Activated CD8-positive, alpha-beta T cell treated with anti-CD3 and anti-CD28 coated beads, Interleukin-2, amount 10 ng/mL, durations not matched to agents 7 days and 5 days (primary cell): ENCODE results near the gene OR5AK2. TPM values are rescaled to one million over a fixed set of nuclear protein-coding genes. Genes with fewer than 3 reads are reported as not detected.
"Not testable (repeated sequence)": the region's sequence is repeated elsewhere in the genome, so short reads cannot be mapped to it uniquely, and the experiment has no call there.

ENCODE experiments used
- ATAC-seq: fragments of 150-1000 bp; cut with Tn5 transposase; one replicate; pipeline ENCODE4 v1.10.0; 2021; ENCODE audit warnings: moderate library complexity
- CTCF ChIA-PET: fragments of 350-600 bp; sonication (Branson Sonifier 250); formaldehyde crosslinking; loops from one replicate; lab custom pipeline; 2021; ENCODE audit warnings: antibody characterized with exemption; lab: Charles Lee
- POLR2A ChIA-PET: fragments of 350-600 bp; sonication (Branson Sonifier 250); formaldehyde crosslinking; loops from one replicate; lab custom pipeline; 2021; ENCODE audit warnings: antibody characterized with exemption; lab: Charles Lee
- DNase-seq: peaks from one replicate; pipeline ENCODE4 v3.0.0-alpha.2; 2020
- H3K27ac Mint-ChIP-seq: one replicate; pipeline ENCODE4 v1.8.0; 2021; ENCODE audit warnings: mild to moderate bottlenecking, mixed read lengths
- H3K27me3 Mint-ChIP-seq: one replicate; pipeline ENCODE4 v1.8.0; 2021; ENCODE audit warnings: low read depth, mixed read lengths
- H3K36me3 Mint-ChIP-seq: one replicate; pipeline ENCODE4 v1.8.0; 2021; ENCODE audit warnings: low read depth, mixed read lengths
- H3K4me1 Mint-ChIP-seq: one replicate; pipeline ENCODE4 v1.8.0; 2021; ENCODE audit warnings: low read depth, mixed read lengths
- H3K4me3 Mint-ChIP-seq: one replicate; pipeline ENCODE4 v1.8.0; 2021; ENCODE audit warnings: mild to moderate bottlenecking, mixed read lengths
- H3K9me3 Mint-ChIP-seq: one replicate; pipeline ENCODE4 v1.8.0; 2022; ENCODE audit warnings: mixed read lengths; ENCODE audit not compliant: insufficient read depth
- total RNA-seq, 2 experiments: library from RNA; stranded (reverse); gene quantifications; one replicate each; pipeline ENCODE4 v1.2.3, GENCODE V29; 2021

Gene OR5AK2
- total RNA-seq: not detected

DNA sequence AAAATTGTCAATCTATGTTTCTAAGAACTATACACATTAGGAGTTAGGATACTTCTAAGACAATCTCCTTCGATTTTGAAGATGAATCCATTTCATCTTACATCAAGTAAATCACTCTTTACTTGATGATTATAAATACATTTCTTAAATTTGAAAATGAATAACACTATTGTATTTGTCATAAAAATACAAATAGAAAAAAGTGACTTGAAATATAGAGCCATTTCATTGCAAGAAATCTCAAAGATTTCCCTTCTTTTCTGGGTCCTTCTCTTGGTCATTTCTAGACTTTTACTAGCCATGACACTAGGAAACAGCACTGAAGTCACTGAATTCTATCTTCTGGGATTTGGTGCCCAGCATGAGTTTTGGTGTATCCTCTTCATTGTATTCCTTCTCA, at the start of gene OR5AK2:
Gene OR5AK2 (plus strand): TSS at position 301 of the 400 bp plus-strand sequence. CDS start 0 bp downstream, at position 301.
- ATAC-seq (no peak), DNase-seq (no peak)
- H3K27me3 Mint-ChIP-seq: no peaks in the 10 kb centered on the region
- no peak within 1 kb of the TSS for H3K27ac Mint-ChIP-seq
- POLR2A ChIA-PET: no interaction called here
- no peaks in the 10 kb centered on the region for H3K4me1 Mint-ChIP-seq
- no peaks in the 10 kb centered on the region for H3K9me3 Mint-ChIP-seq
- no peak within 1 kb of the TSS for H3K4me3 Mint-ChIP-seq
- H3K36me3 Mint-ChIP-seq: no peaks in the 10 kb centered on the region
- CTCF ChIA-PET: no interaction called here

DNA sequence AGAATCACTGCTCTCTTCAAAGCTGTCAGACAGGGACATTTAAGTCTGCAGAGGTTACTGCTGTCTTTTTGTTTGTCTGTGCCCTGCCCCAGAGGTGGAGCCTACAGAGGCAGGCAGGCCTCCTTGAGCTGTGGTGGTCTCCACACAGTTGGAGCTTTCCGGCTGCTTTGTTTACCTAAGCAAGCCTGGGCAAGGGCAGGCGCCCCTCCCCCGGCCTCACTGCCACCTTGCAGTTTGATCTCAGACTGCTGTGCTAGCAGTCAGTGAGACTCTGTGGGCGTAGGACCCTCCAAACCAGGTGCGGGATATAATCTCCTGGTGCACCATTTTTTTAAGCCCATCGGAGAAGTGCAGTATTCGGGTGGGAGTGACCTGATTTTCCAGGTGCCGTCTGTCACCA, 43.2 kb upstream of the OR5AK2 start:
- H3K36me3 Mint-ChIP-seq, H3K27ac Mint-ChIP-seq, DNase-seq, CTCF ChIA-PET, H3K4me3 Mint-ChIP-seq, H3K4me1 Mint-ChIP-seq, POLR2A ChIA-PET, H3K27me3 Mint-ChIP-seq, H3K9me3 Mint-ChIP-seq, ATAC-seq: not testable (repeated sequence)

DNA sequence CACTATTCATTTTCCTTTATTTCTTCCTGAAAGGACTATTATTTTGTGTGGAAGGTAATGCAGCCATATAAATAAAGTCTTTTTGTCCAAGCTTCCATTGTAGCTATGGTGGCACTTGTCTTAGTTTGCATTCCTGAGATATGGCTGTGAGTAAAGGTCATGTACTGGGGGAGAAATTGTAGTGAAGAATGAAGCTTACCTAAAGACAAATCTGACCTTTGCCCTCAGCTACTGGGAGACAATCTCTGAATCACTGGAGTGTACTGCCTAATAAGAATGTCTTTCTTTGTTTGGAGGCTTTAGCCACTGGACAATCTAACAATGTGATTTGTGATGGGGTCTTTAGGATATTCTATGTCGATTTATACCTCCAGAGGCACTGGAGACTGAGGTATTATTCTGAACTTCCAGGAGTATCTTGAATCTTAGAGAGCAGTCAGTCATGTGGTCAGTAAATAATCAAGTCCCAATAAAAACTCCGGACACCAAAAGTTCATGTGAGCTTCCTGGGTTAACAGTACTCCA, 39.7 kb upstream of the OR5AK2 start:
- no peak for ATAC-seq
- no peak overlapping the region for H3K27ac Mint-ChIP-seq
- H3K9me3 Mint-ChIP-seq: no peaks in the 10 kb centered on the region
- ChIA-PET CTCF (interaction anchor here (1.9 kb wide), 1 partner anchor 300 kb away, joined by 5 read pairs; no protein-coding TSS in a partner anchor), POLR2A (no interaction called here)
- no peaks in the 10 kb centered on the region for H3K4me1 Mint-ChIP-seq
- DNase-seq: no peak
- H3K36me3 Mint-ChIP-seq: no peaks in the 10 kb centered on the region
- no peak overlapping the region for H3K4me3 Mint-ChIP-seq
- H3K27me3 Mint-ChIP-seq: no peaks in the 10 kb centered on the region

- DNase-seq (no peak), ATAC-seq (no peak)
- ChIA-PET CTCF (no interaction called here), POLR2A (no interaction called here)
- no peaks in the 10 kb centered on the region for H3K27me3 Mint-ChIP-seq
- H3K4me3 Mint-ChIP-seq: no peak overlapping the region
- H3K27ac Mint-ChIP-seq: no peak overlapping the region
- H3K4me1 Mint-ChIP-seq: no peaks in the 10 kb centered on the region
- no peaks in the 10 kb centered on the region for H3K9me3 Mint-ChIP-seq
- no peaks in the 10 kb centered on the region for H3K36me3 Mint-ChIP-seq
These were observed 38.2 kb upstream of the OR5AK2 start for GRCh38 chr11:56950510-56950909.

- ATAC-seq, H3K4me1 Mint-ChIP-seq, POLR2A ChIA-PET, CTCF ChIA-PET, H3K9me3 Mint-ChIP-seq, H3K36me3 Mint-ChIP-seq, H3K27ac Mint-ChIP-seq, H3K27me3 Mint-ChIP-seq, H3K4me3 Mint-ChIP-seq, DNase-seq: not testable (repeated sequence)
These were observed 34.8 kb upstream of the OR5AK2 start for GRCh38 chr11:56953907-56954306.

GRCh38 chr11:56961609-56962008, 27.1 kb upstream of the OR5AK2 start:
- DNase-seq (no peak), ATAC-seq (no peak)
- Mint-ChIP-seq H3K4me1 (no peaks in the 10 kb centered on the region), H3K9me3 (no peaks in the 10 kb centered on the region), H3K27ac (no peak overlapping the region), H3K36me3 (no peaks in the 10 kb centered on the region), H3K27me3 (no peaks in the 10 kb centered on the region), H3K4me3 (no peak overlapping the region)
- ChIA-PET CTCF (no interaction called here), POLR2A (no interaction called here)

DNA sequence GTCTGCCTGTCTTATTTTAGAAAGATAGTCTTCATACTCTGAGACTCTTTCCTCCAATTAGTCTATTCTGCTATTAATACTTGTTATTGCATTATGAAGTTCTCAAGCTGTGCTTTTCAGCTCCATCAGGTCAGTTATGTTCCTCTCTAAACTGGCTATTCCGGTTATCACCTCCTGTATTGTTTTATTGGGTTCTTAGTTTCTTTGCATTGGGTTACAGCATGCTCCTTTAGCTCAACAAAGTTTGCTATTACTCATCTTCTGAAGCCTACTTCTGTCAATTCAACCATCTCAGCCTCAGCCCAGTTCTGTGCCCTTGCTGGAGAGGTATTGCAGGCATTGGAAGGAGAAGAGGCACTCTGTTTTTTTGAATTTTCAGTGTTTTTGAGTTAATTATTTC, 21.0 kb upstream of the OR5AK2 start:
- POLR2A ChIA-PET: no interaction called here
- CTCF ChIA-PET: no interaction called here
- Mint-ChIP-seq H3K9me3 (no peaks in the 10 kb centered on the region), H3K36me3 (no peaks in the 10 kb centered on the region), H3K27ac (no peak overlapping the region), H3K4me3 (no peak overlapping the region), H3K4me1 (no peaks in the 10 kb centered on the region), H3K27me3 (no peaks in the 10 kb centered on the region)
- DNase-seq (no peak), ATAC-seq (no peak)

GRCh38 chr11:56968524-56968923, 20.2 kb upstream of the OR5AK2 start:
- ChIA-PET POLR2A (no interaction called here), CTCF (no interaction called here)
- Mint-ChIP-seq H3K36me3 (no peaks in the 10 kb centered on the region), H3K27ac (no peak overlapping the region), H3K4me3 (no peak overlapping the region), H3K9me3 (no peaks in the 10 kb centered on the region), H3K4me1 (no peaks in the 10 kb centered on the region), H3K27me3 (no peaks in the 10 kb centered on the region)
- DNase-seq (no peak), ATAC-seq (no peak)

DNA sequence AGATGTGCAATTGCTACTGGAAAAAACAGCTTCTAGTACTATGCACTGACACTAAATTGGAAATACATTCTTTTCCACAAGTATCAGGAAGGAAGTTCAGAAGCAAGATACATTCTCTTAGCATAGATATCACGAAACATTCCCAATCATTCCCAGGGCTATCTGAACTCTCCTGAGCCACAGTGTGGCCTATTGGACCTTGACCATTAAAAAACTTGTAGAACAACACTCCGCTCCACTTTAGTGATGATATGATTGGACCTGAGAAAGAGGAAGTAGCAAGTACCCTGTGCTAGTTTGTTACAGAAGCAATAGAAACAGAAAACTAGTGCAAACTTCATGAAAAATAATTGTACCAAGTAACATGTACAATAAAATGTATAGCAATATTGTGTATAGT, 11.4 kb upstream of the OR5AK2 start:
- no peaks in the 10 kb centered on the region for H3K4me1 Mint-ChIP-seq
- H3K9me3 Mint-ChIP-seq: no peaks in the 10 kb centered on the region
- H3K27me3 Mint-ChIP-seq: no peaks in the 10 kb centered on the region
- no peak overlapping the region for H3K27ac Mint-ChIP-seq
- no peaks in the 10 kb centered on the region for H3K36me3 Mint-ChIP-seq
- ChIA-PET POLR2A (no interaction called here), CTCF (no interaction called here)
- DNase-seq (no peak), ATAC-seq (no peak)
- H3K4me3 Mint-ChIP-seq: no peak overlapping the region

GRCh38 chr11:56990702-56991101, 2.0 kb downstream of the OR5AK2 start:
- Mint-ChIP-seq H3K27ac (no peak overlapping the region), H3K36me3 (no peaks in the 10 kb centered on the region), H3K4me1 (no peaks in the 10 kb centered on the region), H3K27me3 (no peaks in the 10 kb centered on the region), H3K4me3 (no peak overlapping the region), H3K9me3 (peaks cover 9% of the 10 kb centered on the region)
- POLR2A ChIA-PET: no interaction called here
- DNase-seq: no peak
- no peak for ATAC-seq
- CTCF ChIA-PET: no interaction called here

DNA sequence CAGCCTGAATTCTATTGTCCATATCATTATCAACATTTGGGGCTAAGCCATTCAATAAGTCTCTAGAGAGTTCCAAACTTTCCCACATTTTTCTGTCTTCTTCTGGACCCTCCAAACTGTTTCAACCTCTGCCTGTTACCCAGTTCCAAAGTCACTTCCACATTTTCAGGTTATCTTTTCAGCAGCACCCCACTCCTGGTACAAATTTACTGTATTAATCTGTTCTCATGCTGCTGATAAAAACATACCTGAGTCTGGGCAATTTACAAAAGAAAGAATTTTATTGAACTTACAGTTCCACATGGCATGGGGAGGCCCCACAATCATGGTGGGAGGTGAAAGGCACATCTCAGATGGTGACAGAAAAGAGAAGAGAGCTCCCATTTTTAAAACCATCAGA, 5.8 kb downstream of the OR5AK2 start:
- no peaks in the 10 kb centered on the region for H3K27me3 Mint-ChIP-seq
- H3K9me3 Mint-ChIP-seq: peaks cover 16% of the 10 kb centered on the region
- ChIA-PET POLR2A (no interaction called here), CTCF (no interaction called here)
- H3K36me3 Mint-ChIP-seq: no peaks in the 10 kb centered on the region
- H3K4me1 Mint-ChIP-seq: no peaks in the 10 kb centered on the region
- no peak overlapping the region for H3K4me3 Mint-ChIP-seq
- ATAC-seq: no peak
- no peak for DNase-seq
- H3K27ac Mint-ChIP-seq: no peak overlapping the region

DNA sequence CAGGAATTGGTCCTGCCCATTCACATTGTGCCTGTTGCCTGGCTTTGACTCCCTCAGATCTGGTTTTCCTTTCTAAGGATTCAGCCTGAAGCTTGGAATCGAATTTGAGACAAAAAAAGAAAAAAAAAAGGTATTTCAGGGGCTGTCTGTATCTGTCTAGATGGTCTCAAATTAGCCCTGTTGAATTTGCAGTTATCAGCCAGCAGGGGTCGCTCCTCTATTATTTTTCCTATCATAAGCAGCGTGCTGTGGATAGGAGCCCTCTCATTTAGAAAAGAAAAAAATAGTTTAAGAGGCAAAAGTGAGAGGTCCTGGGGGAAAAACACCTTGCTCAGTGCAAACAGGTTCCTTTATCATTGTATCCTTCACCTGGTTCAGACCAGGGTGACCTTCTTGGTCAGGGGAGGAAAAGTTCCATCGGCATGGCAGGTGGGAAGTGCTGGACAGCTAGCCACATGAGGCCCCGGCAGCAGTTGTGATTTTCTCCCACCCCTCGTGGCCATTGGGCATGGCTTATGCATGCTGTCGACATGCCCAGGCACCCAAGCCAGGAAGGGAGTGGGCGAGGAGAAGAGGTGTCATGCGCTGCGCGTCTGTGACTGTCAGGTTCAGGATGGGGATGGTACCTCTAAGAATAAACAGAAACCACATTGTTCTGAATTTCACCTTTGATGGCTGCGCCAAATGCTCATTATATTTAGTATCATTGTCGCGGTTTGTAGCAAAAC, 13.1 kb downstream of the OR5AK2 start:
- H3K36me3 Mint-ChIP-seq: no peaks in the 10 kb centered on the region
- no peaks in the 10 kb centered on the region for H3K27me3 Mint-ChIP-seq
- ATAC-seq: no peak
- H3K27ac Mint-ChIP-seq: no peak overlapping the region
- CTCF ChIA-PET: interaction anchor here (1.3 kb wide), 1 partner anchor 247 kb away, joined by 3 read pairs; no protein-coding TSS in a partner anchor
- no peak overlapping the region for H3K4me3 Mint-ChIP-seq
- H3K4me1 Mint-ChIP-seq: no peaks in the 10 kb centered on the region
- peaks cover 6% of the 10 kb centered on the region for H3K9me3 Mint-ChIP-seq
- POLR2A ChIA-PET: no interaction called here
- no peak for DNase-seq
